GM12878 (cell line): ENCODE measurements around the gene PGAM1. TPM values are rescaled to one million over a fixed set of nuclear protein-coding genes. Genes with fewer than 3 reads are reported as not detected.

ENCODE experiments used
- ATAC-seq: fragments of 200-7000 bp; cut with Tn5 transposase; 3 replicates; pipeline ENCODE4 v1.9.1; 2020; ENCODE audit warnings: mild to moderate bottlenecking, moderate library complexity
- BruUV-seq: library from RNA; stranded (reverse); fragments of 400-500 nt; replicated peaks from 2 replicates; lab custom pipeline; 2021; lab: Mats Ljungman, UMichigan
- CTCF ChIA-PET: fragments of 300-600 bp; sonication (Branson Sonifier 250); formaldehyde crosslinking; extraction: SDS; loops from one replicate; lab custom pipeline; 2021; ENCODE audit warnings: inconsistent platforms; lab: Yijun Ruan, JAX
- POLR2A ChIA-PET: fragments of 350-600 bp; formaldehyde crosslinking; extraction: SDS; loops from one replicate; lab custom pipeline; 2021; ENCODE audit warnings: inconsistent platforms; lab: Charles Lee
- RAD21 ChIA-PET: fragments of 300-600 bp; sonication (Branson Sonifier 250); formaldehyde crosslinking; loops from one replicate; lab custom pipeline; 2023; ENCODE audit warnings: antibody characterized with exemption; ENCODE audit not compliant: unreplicated experiment; lab: Charles Lee
- SMC1A ChIA-PET: fragments of 300-600 bp; sonication (Branson Sonifier 250); formaldehyde crosslinking; loops from one replicate; lab custom pipeline; 2023; ENCODE audit not compliant: unreplicated experiment, uncharacterized antibody; lab: Charles Lee
- DNase-seq: peaks from one replicate; pipeline ENCODE4 v3.0.0-alpha.2; 2011; ENCODE audit warnings: low read depth, low spot score
- FAIRE-seq: peaks from 3 replicates; lab custom pipeline; 2011; peaks lifted over from hg19 to GRCh38; lab: Jason Lieb, UNC
- H2AFZ ChIP-seq: 2 replicates; pipeline ENCODE4 v1.6.0; 2011; ENCODE audit warnings: low read depth, low read length, control low read depth; ENCODE audit not compliant: control insufficient read depth
- H3K27ac ChIP-seq: 2 replicates; pipeline ENCODE4 v1.5.1; 2011; ENCODE audit warnings: control low read depth; ENCODE audit not compliant: control insufficient read depth, insufficient read depth
- H3K27me3 ChIP-seq, 2 experiments: replicated peaks in 1 of 2; 2 replicates each; pipeline versions ENCODE4 v1.6.0 to v1.6.1; 2011; ENCODE audit warnings: low read length in 1 of 2; ENCODE audit not compliant: control insufficient read depth in 2 of 2, insufficient read depth in 2 of 2
- H3K36me3 ChIP-seq, 2 experiments: 2 replicates each; pipeline ENCODE4 v1.5.1; 2011; ENCODE audit warnings: low read length in 1 of 2; ENCODE audit not compliant: control insufficient read depth in 2 of 2, insufficient read depth in 2 of 2
- H3K4me1 ChIP-seq: 2 replicates; pipeline ENCODE4 v1.6.1; 2011; ENCODE audit warnings: mild to moderate bottlenecking, low read length, moderate library complexity, mixed read lengths; ENCODE audit not compliant: control insufficient read depth, insufficient read depth
- H3K4me2 ChIP-seq: 2 replicates; pipeline ENCODE4 v1.6.0; 2011; ENCODE audit warnings: control low read depth; ENCODE audit not compliant: control insufficient read depth, insufficient read depth
- H3K4me3 ChIP-seq: fragments of 200-600 bp; sonication (generic); 2 replicates; pipeline ENCODE4 v1.5.1; 2016
- H3K79me2 ChIP-seq: 2 replicates; pipeline ENCODE4 v1.6.0; 2011; ENCODE audit warnings: low read length; ENCODE audit not compliant: control insufficient read depth, insufficient read depth
- H3K9ac ChIP-seq: 2 replicates; pipeline ENCODE4 v1.8.0; 2011; ENCODE audit warnings: low read length, control low read depth, mixed read lengths; ENCODE audit not compliant: control insufficient read depth, insufficient read depth
- H3K9me3 ChIP-seq: replicated peaks from 3 replicates; pipeline ENCODE4 v1.5.1; 2011; ENCODE audit warnings: mild to moderate bottlenecking, low read length; ENCODE audit not compliant: control insufficient read depth, insufficient read depth
- H4K20me1 ChIP-seq: 2 replicates; pipeline ENCODE4 v1.6.0; 2011; ENCODE audit not compliant: control insufficient read depth, insufficient read depth
- ASH2L ChIP-seq: fragments of 300-600, 200-600 bp; sonication (generic); IDR thresholded peaks from 2 replicates; pipeline ENCODE4 v1.6.1; 2017; ENCODE audit warnings: low read depth, mild to moderate bottlenecking, borderline replicate concordance
- CBX3 ChIP-seq: fragments of 200-600 bp; sonication (generic); IDR thresholded peaks from 2 replicates; pipeline ENCODE4 v1.6.1; 2016; ENCODE audit warnings: low read depth, borderline replicate concordance
- CBX5 ChIP-seq: sonication (generic); IDR thresholded peaks from 2 replicates; pipeline ENCODE4 v1.6.1; 2016; ENCODE audit warnings: low read depth, moderate library complexity, mild to moderate bottlenecking, inconsistent platforms
- IKZF1 ChIP-seq: fragments of 450-650 bp; conservative IDR thresholded peaks from 2 replicates; pipeline ENCODE4 v1.6.1; 2017; ENCODE audit warnings: antibody characterized with exemption, mild to moderate bottlenecking
- MLLT1 ChIP-seq: fragments of 450-650 bp; IDR thresholded peaks from 2 replicates; pipeline ENCODE4 v1.6.1; 2016; ENCODE audit warnings: mild to moderate bottlenecking
- MTA3 ChIP-seq: IDR thresholded peaks from 2 replicates; pipeline ENCODE4 v1.6.1; 2012; ENCODE audit warnings: low read length, inconsistent platforms, borderline replicate concordance
- NFYA ChIP-seq: IDR thresholded peaks from 2 replicates; pipeline ENCODE4 v1.6.1; 2011; ENCODE audit warnings: low read depth, mild to moderate bottlenecking, low read length, improper control_type of control experiment, borderline replicate concordance
- NR2F1 ChIP-seq: fragments of 450-650 bp; conservative IDR thresholded peaks from 2 replicates; pipeline ENCODE4 v1.6.1; 2017; ENCODE audit warnings: mild to moderate bottlenecking
- POLR2AphosphoS2 ChIP-seq: IDR thresholded peaks from 2 replicates; pipeline ENCODE4 v1.6.1; 2011; ENCODE audit warnings: low read depth, mild to moderate bottlenecking, low read length, improper control_type of control experiment, moderate library complexity
- RFX5 ChIP-seq: IDR thresholded peaks from 2 replicates; pipeline ENCODE4 v1.6.1; 2011; ENCODE audit warnings: low read depth, low read length, improper control_type of control experiment
- YY1 ChIP-seq: IDR thresholded peaks from 2 replicates; pipeline ENCODE4 v1.6.1; 2011; ENCODE audit warnings: low read depth, mild to moderate bottlenecking, low read length
- ZBTB33 ChIP-seq: fragments of 450-650 bp; IDR thresholded peaks from 2 replicates; pipeline ENCODE4 v1.6.1; 2017; ENCODE audit warnings: mild to moderate bottlenecking
- ZNF207 ChIP-seq: fragments of 450-650 bp; IDR thresholded peaks from 2 replicates; pipeline ENCODE4 v1.6.1; 2014; ENCODE audit warnings: antibody characterized with exemption, mild to moderate bottlenecking, borderline replicate concordance
- WGBS: methylation state at CpG from one replicate; pipeline ENCODE4 v1.1.6; 2016; ENCODE audit warnings: low lambda C conversion rate; ENCODE audit not compliant: insufficient replicate concordance, insufficient coverage; ENCODE audit errors: missing lambda C conversion rate; 5-methylcytosine and 5-hydroxymethylcytosine counted together
- in situ Hi-C: fragments of 300-500 bp; cut with MboI; formaldehyde crosslinking; loops from 9 replicates; pipeline ENCODE4 v1.14.3; 2018; ENCODE audit warnings: mixed read lengths
- intact Hi-C: fragments of 100-400 bp; cut with micrococcal nuclease; formaldehyde crosslinking; loops from one replicate; pipeline ENCODE4 v1.14.2; 2022; ENCODE audit not compliant: unreplicated experiment
- polyA plus RNA-seq, 11 experiments: library from polyadenylated mRNA; depleted of rRNA in 4 of 11; unstranded in 6 of 11; stranded (reverse) in 5 of 11; fragments of >200 nt; fragmentation: Nextera tagmentation in 4 of 11; fragmentation: Illumina TruSeq in 1 of 11; extraction: Ambion mirVana in 4 of 11; extraction: Trizol in 1 of 11; gene quantifications; 1 replicate in 1 of 11; 2 replicates in 10 of 11; pipeline versions ENCODE4 v1.2.1 to v1.2.3, GENCODE V29; 2011 to 2016; ENCODE audit warnings: inconsistent platforms in 2 of 11, missing spikeins in 2 of 11, low read depth in 1 of 11
- total RNA-seq, 4 experiments: library from RNA; depleted of rRNA in 3 of 4; stranded (reverse); fragments of >200 nt in 3 of 4; fragmentation: Illumina TruSeq in 1 of 4; extraction: Trizol in 1 of 4; gene quantifications; 2 replicates each; pipeline versions ENCODE4 v1.2.1 to v1.2.3, GENCODE V29; 2013 to 2021
- TF ChIP-seq, protein P1 (sequence below): fragments of 450-650 bp; IDR thresholded peaks from 2 replicates; pipeline ENCODE4 v1.6.1; 2017; ENCODE audit warnings: borderline replicate concordance
- TF ChIP-seq, protein P2 (sequence below): fragments of 150-350 bp; IDR thresholded peaks from 2 replicates; pipeline ENCODE4 v1.6.1; 2014; ENCODE audit warnings: mild to moderate bottlenecking, low read depth, low read length

PGAM1 gene
- total and polyA plus RNA-seq, 10 of the 15 experiments (the other 5 are each of a cell fraction or from before 2014, with no cell fraction given), result 115 to 1,362 (median 744) TPM

- H3K9ac ChIP-seq, result no peak overlapping the region
- H3K4me1 ChIP-seq, result peaks cover 7% of the 10 kb centered on the region
- no peak overlapping the region for H3K27ac ChIP-seq
- 95% methylated on average over 1 of the region's 1 CpG for WGBS
- TF ChIP-seq MTA3 (no peak), MLLT1 (no peak), NFYA (no peak), CBX3 (no peak), IKZF1 (no peak), POLR2AphosphoS2 (no peak), ZNF207 (no peak), YY1 (no peak), RFX5 (no peak), ASH2L (no peak), NR2F1 (no peak), CBX5 (no peak), ZBTB33 (no peak)
- TF ChIP-seq, protein P1, sequence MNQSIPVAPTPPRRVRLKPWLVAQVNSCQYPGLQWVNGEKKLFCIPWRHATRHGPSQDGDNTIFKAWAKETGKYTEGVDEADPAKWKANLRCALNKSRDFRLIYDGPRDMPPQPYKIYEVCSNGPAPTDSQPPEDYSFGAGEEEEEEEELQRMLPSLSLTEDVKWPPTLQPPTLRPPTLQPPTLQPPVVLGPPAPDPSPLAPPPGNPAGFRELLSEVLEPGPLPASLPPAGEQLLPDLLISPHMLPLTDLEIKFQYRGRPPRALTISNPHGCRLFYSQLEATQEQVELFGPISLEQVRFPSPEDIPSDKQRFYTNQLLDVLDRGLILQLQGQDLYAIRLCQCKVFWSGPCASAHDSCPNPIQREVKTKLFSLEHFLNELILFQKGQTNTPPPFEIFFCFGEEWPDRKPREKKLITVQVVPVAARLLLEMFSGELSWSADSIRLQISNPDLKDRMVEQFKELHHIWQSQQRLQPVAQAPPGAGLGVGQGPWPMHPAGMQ, result no peak
- TF ChIP-seq, protein P2, sequence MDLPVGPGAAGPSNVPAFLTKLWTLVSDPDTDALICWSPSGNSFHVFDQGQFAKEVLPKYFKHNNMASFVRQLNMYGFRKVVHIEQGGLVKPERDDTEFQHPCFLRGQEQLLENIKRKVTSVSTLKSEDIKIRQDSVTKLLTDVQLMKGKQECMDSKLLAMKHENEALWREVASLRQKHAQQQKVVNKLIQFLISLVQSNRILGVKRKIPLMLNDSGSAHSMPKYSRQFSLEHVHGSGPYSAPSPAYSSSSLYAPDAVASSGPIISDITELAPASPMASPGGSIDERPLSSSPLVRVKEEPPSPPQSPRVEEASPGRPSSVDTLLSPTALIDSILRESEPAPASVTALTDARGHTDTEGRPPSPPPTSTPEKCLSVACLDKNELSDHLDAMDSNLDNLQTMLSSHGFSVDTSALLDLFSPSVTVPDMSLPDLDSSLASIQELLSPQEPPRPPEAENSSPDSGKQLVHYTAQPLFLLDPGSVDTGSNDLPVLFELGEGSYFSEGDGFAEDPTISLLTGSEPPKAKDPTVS, result no peak
- CTCF ChIA-PET, result interaction anchor here (1.0 to 3.6 kb wide), 5 partner anchors 9 to 112 kb away, joined by 3 to 18 read pairs (median 4); no protein-coding TSS in a partner anchor
- H3K27me3 ChIP-seq, result no peaks in the 10 kb centered on the region
- H3K4me3 ChIP-seq, result no peak overlapping the region
- H3K4me2 ChIP-seq, result no peak overlapping the region
- POLR2A ChIA-PET, result no interaction called here
- ATAC-seq (no peak), DNase-seq (no peak), FAIRE-seq (peak; percentile 41)
- SMC1A ChIA-PET, result interaction anchor here (2.1 kb wide), 1 partner anchor 29 kb away, joined by 9 read pairs; no protein-coding TSS in a partner anchor
- H3K9me3 ChIP-seq, result no peaks in the 10 kb centered on the region; the same call in 2 of the 3 replicates
- RAD21 ChIA-PET, result no interaction called here
- in situ Hi-C loops (no loop called here), intact Hi-C loops (no loop called here)
- no TSS peak for BruUV-seq
- peaks cover 0 to 16% of the 10 kb centered on the region in 2 experiments; a peak in 3 of 4 replicates for H3K36me3 ChIP-seq
- H2AFZ ChIP-seq, result no peak overlapping the region
- no peaks in the 10 kb centered on the region for H4K20me1 ChIP-seq
- H3K79me2 ChIP-seq, result peaks cover 32% of the 10 kb centered on the region
Observed at GRCh38 chr10:97442277-97442676, 16.3 kb downstream of the PGAM1 start.
